K562 (cell line): Measurements from ENCODE around the gene TMEM141. TPM values are rescaled to one million over a fixed set of nuclear protein-coding genes. Genes with fewer than 3 reads are reported as not detected.

ENCODE experiments used
- ATAC-seq: fragments of 200-7000 bp; cut with Tn5 transposase; 3 replicates; pipeline ENCODE4 v1.9.1; 2020; ENCODE audit warnings: moderate library complexity
- BruUV-seq: library from RNA; stranded (reverse); fragments of 400-500 nt; replicated peaks from 2 replicates; lab custom pipeline; 2021; lab: Mats Ljungman, UMichigan
- CTCF ChIA-PET: fragments of 300-600 bp; formaldehyde crosslinking; extraction: SDS; loops from one replicate; lab custom pipeline; 2021; ENCODE audit warnings: low intra/inter-chr PET ratio; lab: Yijun Ruan, JAX
- POLR2A ChIA-PET: fragments of 300-600, 350-650 bp; sonication (Branson Sonifier 250); formaldehyde crosslinking; extraction: SDS; loops from one replicate; lab custom pipeline; 2021; ENCODE audit warnings: antibody characterized with exemption, inconsistent platforms; lab: Yijun Ruan, JAX
- DNase-seq, 4 experiments: peaks; one replicate each; pipeline versions ENCODE4 v3.0.0 to v3.0.0-alpha.2; 2011 to 2018; ENCODE audit warnings: low spot score in 3 of 4, mixed read lengths in 3 of 4; ENCODE audit errors: extremely low read depth in 1 of 4
- FAIRE-seq: peaks from 2 replicates; lab custom pipeline; 2011; peaks lifted over from hg19 to GRCh38; lab: Jason Lieb, UNC
- H2AFZ ChIP-seq: 2 replicates; pipeline ENCODE4 v1.6.0; 2011; ENCODE audit warnings: low read depth, low read length, control low read depth, inconsistent platforms
- H3K27ac ChIP-seq: fragments of 200-600 bp; 3 replicates; pipeline ENCODE4 v1.8.0; 2011; ENCODE audit warnings: low read depth, mild to moderate bottlenecking, control low read depth, inconsistent platforms, low read length, moderate library complexity, mixed read lengths; ENCODE audit errors: extremely low read depth
- H3K27me3 ChIP-seq, 2 experiments: fragments of 300-600 bp in 1 of 2; 2 replicates in 1 of 2; 3 replicates in 1 of 2; pipeline versions ENCODE4 v1.6.0 to v1.8.0; 2011; ENCODE audit warnings: inconsistent platforms in 2 of 2, low read length in 2 of 2, mild to moderate bottlenecking in 1 of 2, mixed read lengths in 1 of 2, moderate library complexity in 1 of 2; ENCODE audit not compliant: control insufficient read depth in 2 of 2, insufficient read depth in 2 of 2
- H3K36me3 ChIP-seq: fragments of 300-600 bp; 3 replicates; pipeline ENCODE4 v1.8.0; 2011; ENCODE audit warnings: mild to moderate bottlenecking, low read length, inconsistent platforms; ENCODE audit not compliant: control insufficient read depth, insufficient read depth
- H3K4me1 ChIP-seq, 2 experiments: fragments of 200-600 bp in 1 of 2; replicated peaks in 1 of 2; 2 replicates in 1 of 2; 3 replicates in 1 of 2; pipeline versions ENCODE4 v1.5.1 to v1.8.0; 2011; ENCODE audit warnings: inconsistent platforms in 2 of 2, low read length in 2 of 2, mild to moderate bottlenecking in 1 of 2, mixed read lengths in 1 of 2, moderate library complexity in 1 of 2; ENCODE audit not compliant: control insufficient read depth in 2 of 2, insufficient read depth in 2 of 2
- H3K4me2 ChIP-seq: 2 replicates; pipeline ENCODE4 v1.6.1; 2011; ENCODE audit warnings: low read length, control low read depth, inconsistent platforms, mixed read lengths; ENCODE audit not compliant: insufficient read depth
- H3K4me3 ChIP-seq: fragments of 200-600 bp; sonication (generic), shearing (Covaris generic); 2 replicates; pipeline ENCODE4 v1.5.1; 2016; ENCODE audit warnings: control low read depth, inconsistent platforms
- H3K79me2 ChIP-seq: fragments of 200-600 bp; 3 replicates; pipeline ENCODE4 v1.8.0; 2011; ENCODE audit warnings: low read length, inconsistent platforms; ENCODE audit not compliant: control insufficient read depth, insufficient read depth
- H3K9ac ChIP-seq, 2 experiments: 2 replicates each; pipeline versions ENCODE4 v1.6.0 to v1.6.1; 2011; ENCODE audit warnings: low read depth in 2 of 2, low read length in 2 of 2, control low read depth in 1 of 2, inconsistent platforms in 1 of 2, mild to moderate bottlenecking in 1 of 2, mixed read lengths in 1 of 2; ENCODE audit not compliant: insufficient read depth in 1 of 2
- H3K9me1 ChIP-seq: one replicate; pipeline ENCODE4 v1.6.0; 2011; ENCODE audit warnings: inconsistent platforms, mild to moderate bottlenecking, low read length, moderate library complexity; ENCODE audit not compliant: control insufficient read depth, insufficient read depth
- H3K9me3 ChIP-seq: replicated peaks from 2 replicates; pipeline ENCODE4 v1.5.1; 2011; ENCODE audit warnings: low read depth, low read length, inconsistent platforms; ENCODE audit not compliant: control insufficient read depth, insufficient read depth
- H4K20me1 ChIP-seq: replicated peaks from 2 replicates; pipeline ENCODE4 v1.6.1; 2011; ENCODE audit warnings: low read length, inconsistent platforms, mixed read lengths; ENCODE audit not compliant: control insufficient read depth, insufficient read depth
- HDAC8 ChIP-seq: fragments of 450-650 bp; IDR thresholded peaks from 2 replicates; pipeline ENCODE4 v1.6.1; 2016; ENCODE audit warnings: mild to moderate bottlenecking, missing genetic modification characterization, moderate library complexity, missing compliant biosample characterization
- JUN ChIP-seq, 2 experiments: sonication (generic) in 1 of 2; formaldehyde crosslinking in 1 of 2; IDR thresholded peaks; 2 replicates each; pipeline versions ENCODE4 v1.6.1 to v1.8.0; 2012 to 2022; ENCODE audit warnings: borderline replicate concordance in 2 of 2, mild to moderate bottlenecking in 2 of 2, improper control_type of control experiment in 1 of 2, low read depth in 1 of 2, low read length in 1 of 2, missing genetic modification reagents in 1 of 2
- KDM4B ChIP-seq, 2 experiments: fragments of 450-650 bp in 1 of 2; sonication (generic) in 1 of 2; IDR thresholded peaks; 2 replicates each; pipeline ENCODE4 v1.6.1; 2016 to 2017; ENCODE audit warnings: borderline replicate concordance in 2 of 2, antibody characterized with exemption in 1 of 2, low read depth in 1 of 2, mild to moderate bottlenecking in 1 of 2
- PHTF2 ChIP-seq: fragments of 250-450 bp; sonication (Bioruptor Pico); IDR thresholded peaks from 2 replicates; pipeline ENCODE4 v1.5.0; 2021; ENCODE audit warnings: mild to moderate bottlenecking
- PYGO2 ChIP-seq: fragments of 450-650 bp; IDR thresholded peaks from 2 replicates; pipeline ENCODE4 v1.6.1; 2016; ENCODE audit warnings: mild to moderate bottlenecking, missing genetic modification characterization, moderate library complexity, missing compliant biosample characterization
- SUPT5H ChIP-seq: fragments of 450-650 bp; IDR thresholded peaks from 2 replicates; pipeline ENCODE4 v1.6.1; 2016
- ZBTB33 ChIP-seq: sonication (generic); formaldehyde crosslinking; IDR thresholded peaks from 2 replicates; pipeline ENCODE4 v1.8.1; 2023; ENCODE audit warnings: mild to moderate bottlenecking, missing genetic modification reagents
- WGBS: fragments of 100-300 bp; shearing (Covaris generic); methylation state at CpG from one replicate; pipeline ENCODE4 v1.1.6; 2016; ENCODE audit warnings: low coverage, mixed read lengths; ENCODE audit not compliant: insufficient coverage; ENCODE audit errors: missing lambda C conversion rate; 5-methylcytosine and 5-hydroxymethylcytosine counted together
- in situ Hi-C: fragments of 300-500 bp; cut with MboI; formaldehyde crosslinking; loops from 4 replicates; pipeline ENCODE4 v1.15.0; 2018; ENCODE audit warnings: inconsistent platforms, mixed read lengths
- intact Hi-C: fragments of 100-400 bp; cut with micrococcal nuclease; formaldehyde crosslinking; loops from 2 replicates; pipeline ENCODE4 v1.14.2; 2022
- polyA plus RNA-seq, 8 experiments: library from polyadenylated mRNA; depleted of rRNA in 4 of 8; stranded (reverse) in 5 of 8; unstranded in 3 of 8; fragments of >200 nt; fragmentation: Nextera tagmentation in 2 of 8; fragmentation: Illumina TruSeq in 1 of 8; extraction: Ambion mirVana in 2 of 8; extraction: Trizol in 1 of 8; gene quantifications; 2 replicates each; pipeline versions ENCODE4 v1.2.1 to v1.2.3, GENCODE V29; 2011 to 2014; ENCODE audit warnings: inconsistent platforms in 1 of 8, missing spikeins in 1 of 8
- total RNA-seq, 7 experiments: library from RNA; depleted of rRNA in 6 of 7; stranded (reverse); fragments of >200 nt in 6 of 7; fragmentation: Illumina TruSeq in 2 of 7; extraction: Trizol in 2 of 7; gene quantifications; 2 replicates each; pipeline versions ENCODE4 v1.2.1 to v1.2.3, GENCODE V29; 2011 to 2021; ENCODE audit warnings: low replicate concordance in 1 of 7
- TF ChIP-seq, protein P1 (sequence below): sonication (generic); formaldehyde crosslinking; IDR thresholded peaks from 2 replicates; pipeline ENCODE4 v1.8.1; 2023; ENCODE audit warnings: mild to moderate bottlenecking, missing genetic modification reagents, moderate library complexity
- TF ChIP-seq, protein P2 (sequence below): sonication (generic); formaldehyde crosslinking; IDR thresholded peaks from 2 replicates; pipeline ENCODE4 v1.8.0; 2023; ENCODE audit warnings: mild to moderate bottlenecking, missing genetic modification reagents

Gene TMEM141
- total and polyA plus RNA-seq, 9 of the 15 experiments (the other 6 are each of a cell fraction or from before 2014, with no cell fraction given) = 21.5 to 123 (median 74.8) TPM

DNA sequence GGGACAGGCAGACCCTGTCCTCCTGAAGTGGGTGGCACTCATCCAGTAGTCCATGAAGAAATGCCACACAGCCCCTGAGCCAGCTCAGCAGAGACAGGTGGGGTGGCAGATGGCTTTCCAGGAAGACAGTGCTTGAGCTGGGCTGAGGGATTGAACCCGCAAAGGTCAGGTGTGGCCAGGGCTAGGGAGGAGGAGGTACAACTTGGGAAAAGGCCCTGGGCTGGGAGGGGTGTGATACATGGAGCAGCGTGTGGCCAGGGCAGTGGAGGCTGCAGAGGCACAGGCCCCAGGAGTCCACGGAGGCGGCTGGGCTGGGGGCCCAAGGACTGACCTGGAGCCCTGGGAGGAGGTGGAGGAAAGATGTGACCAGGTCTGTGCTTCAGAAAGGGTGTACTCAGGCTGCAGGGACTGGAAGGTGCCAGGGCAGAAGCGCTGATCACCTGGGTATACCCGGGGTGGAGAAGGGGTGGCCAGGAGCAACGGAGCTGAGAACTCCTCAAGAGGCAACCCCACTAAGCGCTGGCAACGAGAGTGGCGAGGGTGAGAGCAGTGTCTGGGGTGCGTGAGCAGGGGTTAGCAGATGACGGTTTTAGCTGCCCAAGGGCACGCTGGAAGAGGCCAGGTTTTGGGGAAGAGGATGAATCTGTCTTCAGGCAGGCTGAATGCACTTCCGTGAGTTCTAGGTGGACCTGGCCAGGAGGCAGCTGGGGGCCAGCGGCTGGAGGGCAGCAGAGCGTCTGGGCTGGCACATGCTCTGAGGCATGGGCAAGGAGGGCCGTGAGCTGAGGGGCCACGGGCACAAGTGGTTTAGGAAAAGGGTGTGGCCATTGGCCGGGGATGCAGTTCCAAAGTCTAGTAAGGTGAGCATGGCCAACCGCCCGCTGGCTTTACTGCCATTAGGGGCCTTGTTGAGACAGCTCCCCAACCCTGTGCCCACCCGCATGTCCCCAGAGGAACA, 12.7 kb downstream of the TMEM141 start:
- intact Hi-C loops (no loop called here), in situ Hi-C loops (no loop called here)
- H3K4me1 ChIP-seq = peaks cover 23 to 87% of the 10 kb centered on the region in 2 experiments
- no TSS peak for BruUV-seq
- TF ChIP-seq SUPT5H (0 out of 2 replicates have a peak, but pooled peaks have one; percentile 10), HDAC8 (no peak), KDM4B (IDR thresholded peaks at IDR 0.05; ENCODE audit: borderline replicate concordance in 2 of 2, low read depth in 1 of 2) (no peak), PYGO2 (tag) (no peak), ZBTB33 (CRISPR knock-in tag) (0 out of 2 replicates have a peak, but pooled peaks have one; percentile 31), JUN (IDR thresholded peaks at IDR 0.05; ENCODE audit: borderline replicate concordance, low read depth, low read length) (no peak), JUN (CRISPR knock-in tag; IDR thresholded peaks at IDR 0.05; ENCODE audit: borderline replicate concordance) (no peak), PHTF2 (CRISPR knock-in tag) (no peak)
- TF ChIP-seq, protein P1, sequence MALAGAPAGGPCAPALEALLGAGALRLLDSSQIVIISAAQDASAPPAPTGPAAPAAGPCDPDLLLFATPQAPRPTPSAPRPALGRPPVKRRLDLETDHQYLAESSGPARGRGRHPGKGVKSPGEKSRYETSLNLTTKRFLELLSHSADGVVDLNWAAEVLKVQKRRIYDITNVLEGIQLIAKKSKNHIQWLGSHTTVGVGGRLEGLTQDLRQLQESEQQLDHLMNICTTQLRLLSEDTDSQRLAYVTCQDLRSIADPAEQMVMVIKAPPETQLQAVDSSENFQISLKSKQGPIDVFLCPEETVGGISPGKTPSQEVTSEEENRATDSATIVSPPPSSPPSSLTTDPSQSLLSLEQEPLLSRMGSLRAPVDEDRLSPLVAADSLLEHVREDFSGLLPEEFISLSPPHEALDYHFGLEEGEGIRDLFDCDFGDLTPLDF (CRISPR knock-in tag) = no peak
- TF ChIP-seq, protein P2, sequence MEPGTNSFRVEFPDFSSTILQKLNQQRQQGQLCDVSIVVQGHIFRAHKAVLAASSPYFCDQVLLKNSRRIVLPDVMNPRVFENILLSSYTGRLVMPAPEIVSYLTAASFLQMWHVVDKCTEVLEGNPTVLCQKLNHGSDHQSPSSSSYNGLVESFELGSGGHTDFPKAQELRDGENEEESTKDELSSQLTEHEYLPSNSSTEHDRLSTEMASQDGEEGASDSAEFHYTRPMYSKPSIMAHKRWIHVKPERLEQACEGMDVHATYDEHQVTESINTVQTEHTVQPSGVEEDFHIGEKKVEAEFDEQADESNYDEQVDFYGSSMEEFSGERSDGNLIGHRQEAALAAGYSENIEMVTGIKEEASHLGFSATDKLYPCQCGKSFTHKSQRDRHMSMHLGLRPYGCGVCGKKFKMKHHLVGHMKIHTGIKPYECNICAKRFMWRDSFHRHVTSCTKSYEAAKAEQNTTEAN (CRISPR knock-in tag) = no peak
- no peak overlapping the region for H3K4me3 ChIP-seq
- H3K27me3 ChIP-seq = no peaks in the 10 kb centered on the region
- ChIA-PET CTCF (no interaction called here), POLR2A (interaction anchor here (0.6 kb wide), 1 partner anchor 800 kb away, joined by 3 read pairs; no protein-coding TSS in a partner anchor)
- H4K20me1 ChIP-seq = no peaks in the 10 kb centered on the region
- ATAC-seq (no peak), FAIRE-seq (no peak), DNase-seq (no peak)
- 91% methylated on average over 20 of the region's 22 CpGs for WGBS
- H3K36me3 ChIP-seq = peaks cover 11% of the 10 kb centered on the region; the same call in 2 of the 3 replicates
- H3K4me2 ChIP-seq = no peak overlapping the region
- no peak overlapping the region for H3K27ac ChIP-seq
- H3K9ac ChIP-seq = peak overlapping the region in 1 of 2 experiments; percentile 75; a peak in 2 of 4 replicates
- H2AFZ ChIP-seq = no peak overlapping the region
- H3K9me1 ChIP-seq = no peaks in the 10 kb centered on the region
- no peaks in the 10 kb centered on the region for H3K9me3 ChIP-seq
- peaks cover 25% of the 10 kb centered on the region for H3K79me2 ChIP-seq
